Daoy (cell line): ENCODE results near the gene XRCC4. TPM values are rescaled to one million over a fixed set of nuclear protein-coding genes. Genes with fewer than 3 reads are reported as not detected.
"Not testable (repeated sequence)": the region's sequence is repeated elsewhere in the genome, so short reads cannot be mapped to it uniquely, and the experiment has no call there.

Source experiments
- DNase-seq: peaks from one replicate; pipeline ENCODE4 v3.0.0-alpha.2; 2015; ENCODE audit warnings: low read depth
- total RNA-seq: library from RNA; depleted of rRNA; stranded (reverse); fragments of >200 nt; shearing (Covaris generic); gene quantifications from 2 replicates; pipeline ENCODE4 v1.2.3, GENCODE V29; 2014

XRCC4 gene
- total RNA-seq, 1 experiment from 2014 or later, result 27.1 TPM

DNA sequence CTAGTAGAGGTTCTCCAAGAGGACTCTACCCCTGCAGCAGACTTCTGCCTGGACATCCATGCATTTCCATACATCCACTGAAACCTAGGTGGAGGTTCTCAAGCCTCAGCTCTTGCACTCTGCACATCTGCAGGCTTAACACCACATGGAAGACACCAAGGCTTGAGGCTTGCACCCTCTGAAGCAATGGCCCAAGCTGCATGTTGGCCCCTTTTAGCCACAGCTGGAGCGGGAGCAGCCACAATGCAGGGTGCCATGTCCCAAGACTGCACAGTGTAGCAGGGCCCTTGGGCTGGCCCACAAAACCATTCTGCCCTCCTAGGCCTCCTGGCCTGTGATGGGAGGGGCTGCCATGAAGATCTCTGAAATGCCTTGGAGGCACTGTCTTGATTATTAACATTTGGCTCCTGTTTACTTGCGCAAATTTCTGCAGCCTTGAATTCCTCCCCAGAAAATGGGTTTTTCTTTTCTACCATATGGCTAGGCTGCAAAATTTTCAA, 271.0 kb downstream of the XRCC4 start:
- no peak for DNase-seq

DNA sequence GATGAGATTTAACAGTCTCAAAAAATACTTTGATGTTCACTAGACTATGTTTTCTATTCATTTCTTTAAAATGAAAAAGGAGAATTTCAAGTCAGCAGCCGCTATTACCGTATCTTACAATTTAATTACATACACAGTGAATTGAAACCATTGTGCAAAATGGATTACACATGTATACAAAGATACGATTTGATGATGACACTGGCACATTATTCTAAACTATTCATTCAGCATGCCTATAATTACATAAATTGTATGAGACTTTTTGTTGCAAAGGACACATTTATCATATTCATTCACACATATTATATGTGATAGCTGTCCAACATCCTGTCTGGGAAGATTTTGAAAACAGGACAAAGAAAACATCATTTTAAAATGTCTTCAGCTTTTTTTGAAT, 275.9 kb downstream of the XRCC4 start:
- no peak for DNase-seq

DNA sequence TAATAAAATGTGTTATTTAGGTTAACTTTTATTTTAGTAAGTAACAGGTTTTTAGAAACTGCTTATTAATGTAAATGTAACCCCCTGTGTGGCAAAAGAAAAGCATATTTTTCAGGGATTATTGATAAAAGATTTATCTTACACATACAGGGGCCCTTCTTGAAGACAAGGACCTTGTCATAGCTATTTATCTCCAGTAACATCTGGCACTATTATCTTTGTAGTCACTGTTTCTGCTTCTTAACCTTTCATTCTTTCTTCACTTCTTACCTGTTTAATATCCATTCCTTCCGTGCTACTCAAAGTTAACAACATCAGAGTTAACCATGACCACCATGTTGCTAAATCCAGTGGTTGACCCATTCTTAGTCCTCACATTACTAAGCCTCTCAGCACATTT, 276.4 kb downstream of the XRCC4 start:
- no peak for DNase-seq

DNA sequence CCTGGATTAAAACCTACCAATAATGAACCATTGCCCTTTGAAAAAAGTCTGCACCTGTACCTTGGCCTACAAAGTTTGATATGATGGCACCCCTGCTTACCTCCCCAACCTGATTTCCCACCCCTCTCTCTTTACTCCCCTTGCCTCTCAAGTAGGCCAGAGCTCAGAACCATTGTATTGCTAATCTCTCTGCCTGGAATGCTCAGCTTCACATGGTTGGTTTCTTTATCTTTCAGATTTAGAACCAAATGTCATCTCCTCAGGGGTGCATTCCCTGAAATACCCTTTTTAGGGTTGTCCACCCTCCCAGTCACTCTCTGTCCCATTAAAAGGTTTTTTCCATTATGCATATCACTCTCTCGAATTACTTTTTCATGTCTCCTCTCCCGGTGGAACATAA, 277.6 kb downstream of the XRCC4 start:
- no peak for DNase-seq

DNA sequence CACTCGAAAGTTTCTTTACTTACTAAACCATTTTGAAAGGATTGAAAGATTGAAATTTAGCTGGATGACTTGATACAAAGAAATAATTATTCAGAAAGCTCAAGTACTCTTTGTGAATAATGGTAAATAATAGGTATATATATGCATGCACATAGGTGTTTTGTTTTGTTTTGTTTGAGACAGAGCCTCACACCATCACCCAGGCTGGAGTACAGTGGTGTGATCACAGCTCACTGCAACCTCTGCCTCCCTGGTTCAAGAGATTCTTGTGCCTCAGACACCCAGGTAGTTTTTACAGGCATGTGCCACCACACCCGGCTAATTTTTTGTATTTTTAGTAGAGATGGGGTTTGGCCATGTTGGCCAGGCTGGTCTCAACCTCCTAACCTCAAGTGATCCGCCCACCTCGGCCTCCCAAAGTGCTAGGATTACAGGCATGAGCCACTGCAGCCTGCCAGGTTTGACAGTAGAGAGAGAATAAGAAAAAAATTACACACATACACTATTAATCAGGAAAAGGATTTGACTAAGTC, 278.2 kb downstream of the XRCC4 start:
- DNase-seq, result not testable (repeated sequence)

DNA sequence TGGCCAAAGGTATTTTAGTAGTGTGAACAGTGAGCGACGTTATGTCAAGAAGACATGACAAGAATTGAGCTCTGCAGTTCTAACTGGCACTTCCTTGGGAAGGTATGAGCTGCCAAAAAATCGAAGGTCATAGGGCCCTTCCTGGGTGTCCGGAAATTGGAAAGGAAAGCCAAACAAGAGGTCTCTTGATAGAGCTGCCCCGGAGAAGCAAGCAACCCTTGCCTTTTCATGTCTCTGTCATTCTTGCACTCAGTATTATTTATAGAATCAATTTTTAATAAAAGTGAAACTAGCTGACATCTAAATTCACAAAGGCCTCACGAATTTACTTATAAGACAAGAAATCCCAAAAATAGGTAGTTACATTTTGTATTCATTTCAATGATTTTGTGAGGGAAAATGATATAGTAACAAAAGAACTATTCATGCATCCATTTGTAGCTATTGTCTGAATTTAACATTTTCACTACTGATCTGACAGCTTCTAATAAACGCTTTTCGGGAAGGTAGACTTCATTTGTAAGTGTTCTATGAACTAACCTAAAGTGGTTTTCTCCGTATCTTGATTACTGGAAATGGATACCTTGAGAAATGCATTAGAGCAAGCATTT, 280.4 kb downstream of the XRCC4 start:
- DNase-seq, result no peak

DNA sequence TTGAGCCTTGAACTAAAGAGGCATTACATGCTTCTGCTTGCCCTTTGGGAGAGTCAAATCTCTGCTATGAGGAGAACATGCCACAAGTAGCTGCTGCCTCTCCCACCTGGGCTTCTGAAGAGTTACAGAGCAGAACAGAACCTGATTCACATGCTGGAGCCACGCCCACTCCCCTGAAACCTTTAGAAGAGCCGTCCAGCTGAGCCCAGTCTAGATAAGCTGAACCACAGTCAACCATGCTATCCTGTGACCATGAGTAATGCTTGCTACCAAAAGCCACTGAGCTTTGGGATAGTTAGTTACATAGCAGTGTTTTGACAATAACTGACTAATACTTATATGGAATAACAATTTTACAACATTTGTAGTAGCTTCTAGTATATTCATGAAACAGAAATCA, 283.2 kb downstream of the XRCC4 start:
- peak; percentile 23 for DNase-seq

DNA sequence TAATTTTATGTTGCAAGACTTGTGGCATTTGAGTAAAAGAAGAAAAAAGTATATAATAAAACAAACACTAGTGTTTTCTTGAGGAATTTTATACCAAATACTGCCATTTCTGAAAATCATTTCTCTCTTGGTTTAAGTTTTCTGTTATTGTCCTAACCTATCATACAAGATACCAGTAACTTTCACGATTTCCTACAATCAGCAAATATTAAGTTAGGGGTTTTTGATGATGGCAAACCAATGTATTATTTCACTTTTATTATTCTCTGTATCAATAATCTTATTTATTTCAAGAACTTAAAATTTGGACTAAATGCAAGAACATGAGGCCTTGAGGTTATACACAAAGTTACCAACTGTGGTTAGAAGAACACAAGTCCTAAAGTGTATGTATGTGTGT, 285.2 kb downstream of the XRCC4 start:
- no peak for DNase-seq

DNA sequence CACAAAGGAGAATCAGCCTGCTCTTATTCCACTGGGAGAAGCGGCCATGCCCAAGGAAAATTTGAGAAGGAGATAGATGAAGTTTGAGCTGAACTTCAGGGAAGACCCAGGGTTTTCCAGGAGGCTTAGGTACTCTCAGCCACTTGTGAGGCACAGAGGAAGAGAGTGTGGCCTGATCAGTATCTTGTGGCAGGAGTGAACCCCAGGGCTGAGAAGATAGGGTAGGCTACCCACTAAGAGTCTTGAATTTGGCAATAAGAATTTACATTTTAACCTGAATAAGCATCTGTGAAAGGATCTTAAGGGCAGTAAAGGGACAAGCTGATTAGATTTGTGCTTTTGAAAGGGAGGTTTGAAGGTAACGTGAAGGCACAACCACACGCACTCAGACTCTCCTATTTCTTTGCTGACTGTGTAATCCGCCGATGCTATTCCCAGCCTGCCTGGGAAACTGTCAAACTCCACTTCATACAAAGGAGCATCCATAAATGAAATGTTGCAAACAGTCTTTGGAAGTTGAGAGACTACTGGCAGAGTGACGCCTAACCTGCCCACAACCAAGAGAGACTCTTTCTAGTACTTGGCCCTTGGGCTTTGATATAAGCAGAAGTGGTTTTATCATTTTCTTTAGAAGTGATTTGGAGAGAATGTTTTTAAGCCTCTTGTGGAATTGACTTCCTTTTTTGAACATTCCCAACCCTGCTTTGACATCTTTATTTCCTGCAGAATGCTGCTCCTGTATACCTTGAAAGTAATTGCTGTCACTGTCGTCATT, 286.0 kb downstream of the XRCC4 start:
- DNase-seq, result no peak

DNA sequence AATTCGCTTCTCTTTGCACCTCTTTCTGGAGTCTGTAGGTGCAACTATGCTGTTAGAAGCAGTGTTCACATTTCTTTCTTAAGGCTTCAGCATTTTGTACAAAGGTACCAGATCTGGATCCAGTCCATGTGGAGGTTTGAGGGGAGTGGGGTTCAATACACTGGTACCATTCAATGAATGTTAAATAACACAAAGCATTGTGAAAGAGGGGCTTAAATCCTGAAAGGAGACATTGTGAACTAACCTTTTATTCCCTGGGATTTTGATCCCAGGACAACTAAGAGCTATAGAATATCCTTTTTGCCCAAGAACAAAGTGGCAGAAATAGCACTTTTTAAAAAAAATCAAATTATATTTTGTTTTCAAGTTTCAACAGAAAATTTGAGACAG, 286.5 kb downstream of the XRCC4 start:
- no peak for DNase-seq

DNA sequence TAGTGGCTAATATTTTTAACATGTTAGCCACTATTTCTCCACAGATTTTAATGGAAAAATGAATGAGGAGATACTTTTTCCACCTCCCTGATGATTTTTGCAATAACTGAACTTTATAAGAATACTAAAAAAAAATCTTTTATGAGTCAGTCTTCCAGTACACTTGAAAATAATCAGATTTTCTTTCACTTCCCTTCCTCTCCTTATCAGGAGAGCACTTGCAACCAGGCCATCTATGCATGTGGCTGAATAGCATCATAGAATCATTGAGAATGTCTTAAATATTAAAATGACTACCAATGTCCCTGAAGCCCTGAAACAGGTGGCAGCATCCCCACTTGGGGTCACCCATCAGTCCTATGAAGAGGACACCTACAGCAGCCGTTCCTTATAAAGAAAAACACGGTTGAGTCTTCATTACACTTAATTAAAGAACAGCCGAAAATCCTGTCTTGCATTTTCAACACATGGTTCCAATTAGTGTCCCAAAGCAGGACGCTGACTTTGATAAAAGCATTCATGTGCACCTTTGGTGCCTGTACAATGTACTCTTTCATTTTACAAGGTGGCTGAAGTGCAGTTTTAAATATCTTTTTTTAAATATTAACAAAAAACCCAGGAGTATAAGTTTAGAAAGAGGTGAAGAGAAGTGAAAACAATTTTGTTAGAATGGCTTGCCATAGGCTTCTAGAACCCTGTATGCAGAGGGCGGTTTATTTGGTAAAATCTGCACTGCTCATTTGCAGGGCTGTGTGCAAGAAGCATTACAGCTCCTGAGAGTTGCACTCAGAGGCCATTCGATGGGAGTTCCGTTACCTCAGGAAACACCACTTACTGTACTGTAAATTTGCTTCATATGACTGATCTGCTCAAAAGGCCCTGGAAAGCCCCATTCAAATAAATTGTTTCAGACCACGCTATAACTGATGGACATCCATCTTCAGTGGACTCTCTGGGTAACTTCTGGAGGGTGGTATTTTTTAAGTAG, 287.3 kb downstream of the XRCC4 start:
- DNase-seq, result no peak

DNA sequence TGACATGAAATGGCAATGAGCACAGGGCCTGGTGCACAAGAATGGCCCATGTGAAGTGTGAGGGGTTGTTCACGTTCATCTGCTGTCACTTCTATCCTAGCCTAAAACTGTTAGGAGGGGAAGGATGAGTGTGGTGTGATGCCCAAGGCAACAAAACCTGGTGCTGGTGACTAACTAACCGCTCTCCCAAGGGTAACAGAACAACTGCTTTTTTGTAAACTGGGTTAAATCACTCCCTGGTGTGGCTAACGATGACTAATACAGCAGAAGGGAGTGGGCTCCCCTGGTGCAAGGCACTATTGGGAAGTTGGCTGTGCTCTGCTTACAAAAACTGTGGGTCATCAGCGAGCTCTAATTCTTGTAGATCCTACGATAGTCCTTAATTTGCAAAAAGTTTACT, 291.0 kb downstream of the XRCC4 start:
- DNase-seq, result peak; percentile 93

DNA sequence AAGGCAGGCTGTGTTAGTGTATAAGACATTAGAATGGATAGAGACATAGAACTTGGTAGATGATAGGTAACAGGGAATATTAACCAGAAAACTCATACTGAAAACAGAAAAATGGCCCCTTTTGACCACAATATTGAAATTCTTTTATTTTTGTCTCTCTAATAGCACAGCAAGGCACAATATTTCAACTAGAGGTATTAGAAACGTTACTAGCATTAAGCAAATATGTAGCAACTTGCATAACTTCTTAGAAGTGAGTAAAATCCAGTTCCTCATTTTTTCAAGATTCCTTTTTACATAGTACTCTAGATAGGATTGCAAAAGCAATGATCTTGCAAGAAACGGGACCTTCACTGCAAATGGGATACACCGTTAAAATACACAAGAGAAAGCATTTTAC, 291.5 kb downstream of the XRCC4 start:
- DNase-seq, result no peak

DNA sequence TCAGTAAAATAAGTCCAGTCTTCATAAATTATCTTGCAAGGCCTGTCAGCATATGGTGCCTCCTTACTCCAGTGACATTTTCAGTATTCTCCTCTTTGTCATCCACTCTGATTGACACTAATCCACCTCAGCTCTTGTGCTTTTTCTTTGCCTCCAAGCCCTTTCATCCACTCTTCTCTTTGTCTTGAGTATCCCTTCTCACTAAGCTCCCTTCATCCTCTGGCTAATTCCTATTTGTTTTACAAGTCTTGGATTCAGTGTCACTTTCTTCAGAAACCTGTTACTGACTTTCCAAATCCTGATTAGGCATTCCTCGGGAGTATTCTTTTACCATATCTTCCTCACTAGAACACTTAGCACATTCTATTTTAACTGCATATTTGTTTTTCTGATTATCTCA, 293.6 kb downstream of the XRCC4 start:
- DNase-seq, result no peak

DNA sequence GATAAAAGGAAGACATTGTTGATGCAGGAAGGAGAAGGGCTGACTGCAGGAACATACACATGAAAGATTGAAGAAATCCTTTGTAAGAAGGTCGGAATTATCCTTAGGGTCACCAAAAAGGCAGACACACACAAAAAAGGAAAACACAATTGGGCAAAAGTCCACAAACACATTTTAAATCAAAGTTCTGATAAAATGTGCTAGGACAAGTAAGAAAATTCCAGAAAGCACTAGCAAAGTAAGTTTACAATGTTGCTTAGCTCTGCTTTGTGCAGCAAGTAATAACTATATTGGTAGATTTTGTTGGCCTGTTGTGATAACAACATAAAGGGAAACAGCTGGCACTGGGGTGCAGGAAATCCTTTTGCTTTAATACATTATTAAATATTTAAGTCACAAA, 294.4 kb downstream of the XRCC4 start:
- DNase-seq, result no peak

DNA sequence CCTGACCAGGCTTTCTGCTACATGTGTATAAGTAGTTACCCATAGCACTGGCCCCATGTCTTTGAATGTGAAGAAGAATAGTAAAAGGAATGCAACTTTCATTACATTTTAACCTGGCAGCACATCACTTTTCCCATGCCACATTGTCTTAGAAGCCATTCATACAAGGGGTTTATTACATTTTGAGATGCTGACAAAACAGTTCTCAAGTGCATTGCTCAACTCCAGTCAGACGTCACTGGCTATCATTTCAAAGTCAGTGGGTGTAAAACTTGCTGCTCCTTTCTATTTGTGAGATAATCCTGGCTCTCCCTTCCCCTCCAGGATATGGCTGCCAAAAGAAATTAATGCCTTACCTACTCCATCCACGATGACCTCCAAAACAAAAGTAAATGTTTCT, 297.2 kb downstream of the XRCC4 start:
- no peak for DNase-seq

DNA sequence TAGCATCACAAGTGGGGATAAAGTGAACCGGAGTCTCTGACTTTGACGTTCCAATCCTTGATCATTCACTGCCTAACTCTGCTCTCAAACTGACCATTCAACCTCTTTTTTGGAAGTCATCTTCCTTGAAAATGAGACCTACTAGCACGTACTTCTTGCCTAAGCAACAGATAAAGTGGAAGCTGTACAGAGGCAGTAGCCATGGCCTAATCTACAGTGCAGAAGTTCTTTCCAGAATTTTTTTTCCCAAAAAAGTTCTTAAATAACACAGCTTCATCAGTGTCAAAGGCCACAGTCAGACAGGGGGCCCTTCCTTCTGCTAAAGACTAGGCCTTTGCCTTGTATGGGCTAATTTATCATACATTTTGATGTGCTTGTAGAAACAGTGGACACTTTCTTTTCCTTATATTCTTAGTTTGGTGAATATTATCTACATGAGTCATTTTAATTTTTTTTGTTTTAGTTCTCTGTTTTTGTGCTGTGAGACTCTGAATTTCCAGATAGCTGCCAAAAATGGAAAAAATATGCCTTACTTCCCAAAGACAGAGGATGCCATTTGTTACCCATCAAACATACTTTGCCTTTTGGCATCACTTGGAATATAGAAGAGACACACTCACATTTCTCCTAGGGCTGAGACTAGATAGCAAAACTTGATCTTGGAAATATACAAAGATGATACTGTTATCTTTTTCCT, 297.9 kb downstream of the XRCC4 start:
- DNase-seq, result no peak

DNA sequence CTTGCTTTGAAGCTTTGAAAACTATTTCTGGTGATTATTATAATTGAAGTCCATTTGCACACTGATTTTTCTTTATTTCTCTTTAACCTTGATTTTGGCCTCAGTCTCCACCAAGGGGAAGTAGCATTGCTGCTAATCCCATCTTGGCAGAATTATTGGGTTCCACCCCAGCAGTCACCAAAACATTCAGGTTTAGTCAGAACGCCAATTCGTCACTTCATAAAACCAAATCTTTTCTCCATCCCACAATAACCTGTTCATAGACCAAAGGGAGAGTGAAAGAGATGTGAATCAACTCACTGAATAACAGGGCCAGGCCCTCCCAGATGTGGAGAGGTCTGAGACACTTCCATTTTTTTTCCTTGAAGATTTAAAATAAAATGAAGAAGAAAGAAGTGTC, 299.1 kb downstream of the XRCC4 start:
- DNase-seq, result no peak

DNA sequence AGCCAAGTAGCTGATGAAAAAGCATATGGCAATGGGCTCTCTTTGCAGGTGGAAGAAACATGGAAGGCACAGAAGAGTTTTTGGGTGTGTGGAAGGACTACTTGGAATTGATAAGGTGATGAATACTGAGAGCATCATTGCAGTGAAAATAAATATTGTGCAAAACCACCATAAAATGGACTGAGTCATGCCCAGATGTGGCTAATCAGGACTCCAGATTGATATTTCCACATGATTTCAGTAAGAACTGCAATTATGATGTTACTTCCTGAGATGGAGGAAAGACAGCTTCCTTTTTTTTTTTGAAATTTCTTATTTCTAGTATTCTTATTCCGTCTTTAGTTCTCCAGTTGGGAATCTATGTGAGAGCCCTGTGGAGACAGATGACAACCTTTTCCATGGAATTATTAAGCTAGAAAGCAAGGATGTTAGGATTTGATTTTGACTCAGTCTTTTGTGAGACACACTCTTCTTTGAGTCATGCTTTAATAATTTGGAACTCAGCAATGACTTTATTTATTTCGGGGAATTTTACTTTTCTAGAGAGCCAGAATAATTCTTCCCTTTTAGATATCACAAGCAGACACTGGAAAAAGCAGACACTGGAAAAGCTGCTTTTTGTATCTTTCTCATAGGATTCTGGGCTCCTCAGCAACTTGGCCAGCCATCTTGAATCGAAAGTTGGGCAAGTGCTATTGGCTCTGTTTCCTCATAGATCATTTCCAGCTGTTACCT, 300.0 kb downstream of the XRCC4 start:
- peak; percentile 55 for DNase-seq

DNA sequence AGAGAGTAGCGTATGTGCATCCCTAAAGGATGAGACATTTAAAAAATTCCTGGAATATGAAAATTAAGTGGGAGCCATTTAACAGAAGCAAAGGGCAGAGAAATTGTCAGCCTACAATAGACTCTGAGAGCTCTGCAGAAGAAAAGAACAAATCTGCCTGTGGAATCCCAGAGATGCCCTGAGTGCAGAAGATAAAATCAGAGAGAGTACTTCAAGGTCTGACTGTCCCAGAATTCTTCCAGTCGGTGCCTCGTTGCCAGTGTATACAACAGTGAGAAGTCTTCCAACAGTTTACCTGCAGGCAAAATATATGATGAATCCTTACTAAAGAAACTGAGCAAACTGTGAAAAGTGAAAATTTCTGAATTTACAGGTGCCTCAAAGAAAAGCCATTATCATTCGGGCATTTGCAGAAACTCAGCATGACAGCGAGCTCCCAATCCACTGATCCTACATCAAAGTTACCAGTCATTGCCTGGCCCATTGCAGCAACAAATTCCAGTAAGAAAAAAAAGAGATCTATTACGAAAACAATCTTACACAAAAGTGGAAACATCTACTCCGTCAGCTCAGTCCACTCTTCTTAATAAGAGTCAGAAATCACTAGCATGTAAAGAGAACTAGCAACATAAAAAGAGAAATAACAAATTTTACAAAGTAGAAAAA, 301.4 kb downstream of the XRCC4 start:
- DNase-seq, result no peak
